Erythroblast (primary cell): Measurements from ENCODE around the gene BSND.
"Not testable (repeated sequence)": the region's sequence is repeated elsewhere in the genome, so short reads cannot be mapped to it uniquely, and the experiment has no call there.

Experiments
- GATA1 ChIP-seq: IDR thresholded peaks from 2 replicates; pipeline ENCODE4 v1.6.1; 2011; ENCODE audit warnings: low read depth, mild to moderate bottlenecking, control low read depth, low read length, moderate library complexity
- POLR2A ChIP-seq: IDR thresholded peaks from 2 replicates; pipeline ENCODE4 v1.6.1; 2011; ENCODE audit warnings: mild to moderate bottlenecking, low read length

GRCh38 chr1:55024163-55024562, 25.4 kb downstream of the BSND start:
- not testable (repeated sequence) for TF ChIP-seq POLR2A, GATA1
